Spleen (tissue), 7 donors: ENCODE data around the gene SHROOM4.

Source experiments
- CTCF ChIP-seq, 11 experiments: fragments of 200-600 bp in 7 of 11; fragments of 450-650 bp in 4 of 11; sonication (generic) in 4 of 11; IDR thresholded peaks in 8 of 11; conservative IDR thresholded peaks in 3 of 11; 1 replicate in 7 of 11; 2 replicates in 4 of 11; pipeline versions ENCODE4 v1.4.0 to v1.8.0; 2016 to 2021; ENCODE audit warnings: antibody characterized with exemption in 11 of 11, inconsistent platforms in 4 of 11, mild to moderate bottlenecking in 1 of 11
- POLR2A ChIP-seq, 3 donors: fragments of 450-650 bp; IDR thresholded peaks; one replicate each; pipeline ENCODE4 v1.5.1; 2017; ENCODE audit warnings: antibody characterized with exemption in 3 of 3, mild to moderate bottlenecking in 1 of 3
- POLR2AphosphoS5 ChIP-seq, 3 donors: sonication (generic); formaldehyde crosslinking; IDR thresholded peaks; one replicate each; pipeline ENCODE4 v1.5.1; 2017; ENCODE audit warnings: antibody characterized with exemption in 3 of 3
- donor health status: DM: no; HTN: no; CAD: no; lungs with moderate emphysema.
- donor health status: DM: no; HTN: no; CAD: no.
- donor health status: DM: no; HTN: no; CAD: no.

GRCh38 chrX:50565718-50566117 lies 248.3 kb downstream of the SHROOM4 start:
- TF ChIP-seq POLR2AphosphoS5 (IDR thresholded peaks at IDR 0.05) (no peak), POLR2A (IDR thresholded peaks at IDR 0.05) (no peak), CTCF (IDR thresholded peaks at IDR 0.05 in 8 of 11, conservative IDR thresholded peaks at IDR 0.05 in 3 of 11) (no peak)
